C4-2B (cell line): ENCODE results near the gene TMEM126B.

Source experiments
- H3K27ac ChIP-seq: fragments of 450-650 bp; 2 replicates; pipeline ENCODE4 v1.5.1; 2017
- ZFX ChIP-seq: fragments of 450-650 bp; IDR thresholded peaks from 2 replicates; pipeline ENCODE4 v1.6.1; 2017
- TF ChIP-seq, protein P1 (sequence below): fragments of 450-650 bp; conservative IDR thresholded peaks from 2 replicates; pipeline ENCODE4 v1.5.1; 2017; ENCODE audit warnings: mild to moderate bottlenecking

The TMEM126B gene

DNA sequence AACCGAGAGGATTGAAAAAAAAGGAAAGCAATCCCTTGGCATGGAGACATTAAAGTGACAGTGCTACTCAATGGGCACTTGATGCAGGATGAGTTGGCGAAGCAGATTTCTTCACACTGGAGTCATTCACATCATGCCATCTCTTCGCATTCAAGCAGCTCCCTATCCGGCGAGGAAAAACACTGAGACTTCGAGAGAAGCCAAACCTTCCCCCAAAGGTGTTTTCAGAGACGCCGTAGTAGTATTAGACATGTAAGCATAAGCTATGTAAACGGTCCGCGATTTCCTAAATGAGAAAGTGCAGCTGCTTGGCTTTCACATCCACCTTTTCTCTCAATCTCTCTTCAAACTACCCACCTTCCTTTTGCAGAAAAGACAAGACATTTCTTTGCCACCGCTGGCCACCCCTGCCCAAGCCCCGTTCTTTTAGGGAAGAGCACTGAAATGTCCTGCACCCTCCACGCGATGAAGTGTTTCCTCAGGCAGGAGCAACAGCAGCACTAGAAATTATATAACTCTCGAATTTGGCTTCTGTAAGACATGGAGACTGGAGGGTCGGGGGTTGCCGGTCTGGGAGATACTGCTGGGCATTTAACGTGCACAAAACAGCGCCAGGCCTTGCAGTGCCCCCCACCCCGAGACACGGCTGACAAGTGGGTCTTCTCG is 928 bp upstream of the TMEM126B start, which contains the start of gene DLG2:
Gene DLG2, minus strand, starts transcription at position 13 of the 666 bp plus-strand sequence.
- H3K27ac ChIP-seq: peak within 1 kb of the TSS; percentile 66
- TF ChIP-seq, protein P1, sequence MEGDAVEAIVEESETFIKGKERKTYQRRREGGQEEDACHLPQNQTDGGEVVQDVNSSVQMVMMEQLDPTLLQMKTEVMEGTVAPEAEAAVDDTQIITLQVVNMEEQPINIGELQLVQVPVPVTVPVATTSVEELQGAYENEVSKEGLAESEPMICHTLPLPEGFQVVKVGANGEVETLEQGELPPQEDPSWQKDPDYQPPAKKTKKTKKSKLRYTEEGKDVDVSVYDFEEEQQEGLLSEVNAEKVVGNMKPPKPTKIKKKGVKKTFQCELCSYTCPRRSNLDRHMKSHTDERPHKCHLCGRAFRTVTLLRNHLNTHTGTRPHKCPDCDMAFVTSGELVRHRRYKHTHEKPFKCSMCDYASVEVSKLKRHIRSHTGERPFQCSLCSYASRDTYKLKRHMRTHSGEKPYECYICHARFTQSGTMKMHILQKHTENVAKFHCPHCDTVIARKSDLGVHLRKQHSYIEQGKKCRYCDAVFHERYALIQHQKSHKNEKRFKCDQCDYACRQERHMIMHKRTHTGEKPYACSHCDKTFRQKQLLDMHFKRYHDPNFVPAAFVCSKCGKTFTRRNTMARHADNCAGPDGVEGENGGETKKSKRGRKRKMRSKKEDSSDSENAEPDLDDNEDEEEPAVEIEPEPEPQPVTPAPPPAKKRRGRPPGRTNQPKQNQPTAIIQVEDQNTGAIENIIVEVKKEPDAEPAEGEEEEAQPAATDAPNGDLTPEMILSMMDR: no peak
- TF ChIP-seq ZFX: no peak

- H3K27ac ChIP-seq: peak overlapping the region; percentile 66
- no peak for TF ChIP-seq ZFX
- TF ChIP-seq, protein P1: no peak
Observed at GRCh38 chr11:85628771-85629341, 463 bp downstream of the TMEM126B start.

DNA sequence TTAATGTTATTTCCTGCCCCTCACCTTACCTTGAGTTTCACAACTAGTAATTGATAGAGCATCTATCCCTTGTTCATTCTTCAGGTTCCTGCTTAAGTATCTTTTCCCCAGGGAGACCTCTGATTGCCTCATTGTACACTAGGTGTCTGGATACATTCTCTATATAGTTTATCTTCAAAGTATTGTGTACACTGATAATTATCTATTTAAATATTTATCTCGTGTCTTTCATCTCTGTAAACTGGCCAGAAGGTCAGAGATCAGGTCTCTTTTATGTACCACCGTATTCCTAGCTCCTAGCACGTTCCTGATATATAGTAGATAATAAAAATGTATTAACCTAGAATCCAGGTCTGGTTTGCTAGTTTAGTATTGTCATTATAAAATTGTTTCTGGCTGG is 6.4 kb downstream of the TMEM126B start:
- TF ChIP-seq, protein P1: no peak
- TF ChIP-seq ZFX: no peak
- H3K27ac ChIP-seq: no peak overlapping the region

DNA sequence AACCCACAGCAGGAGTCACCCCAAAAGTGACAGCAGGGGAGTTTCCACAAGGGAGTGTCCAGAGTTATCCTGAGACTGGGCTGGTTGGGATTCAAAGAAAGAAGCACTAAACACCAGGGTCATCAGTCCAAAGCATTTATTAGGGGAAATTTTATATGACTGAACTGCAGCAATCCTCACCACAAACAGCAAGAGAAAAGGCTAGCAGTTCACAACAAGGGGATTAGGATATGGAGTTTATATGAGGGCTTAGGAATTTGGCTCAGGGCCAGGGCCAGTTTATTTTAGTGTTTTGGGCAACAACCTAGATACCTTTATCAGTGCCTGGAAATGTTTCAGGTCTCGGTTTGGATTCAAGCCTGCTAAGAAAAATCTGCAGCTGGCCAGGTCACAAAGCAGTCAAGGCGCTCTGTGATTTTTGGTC is 14.8 kb downstream of the TMEM126B start:
- H3K27ac ChIP-seq: no peak overlapping the region
- no peak for TF ChIP-seq ZFX
- TF ChIP-seq, protein P1: no peak

DNA sequence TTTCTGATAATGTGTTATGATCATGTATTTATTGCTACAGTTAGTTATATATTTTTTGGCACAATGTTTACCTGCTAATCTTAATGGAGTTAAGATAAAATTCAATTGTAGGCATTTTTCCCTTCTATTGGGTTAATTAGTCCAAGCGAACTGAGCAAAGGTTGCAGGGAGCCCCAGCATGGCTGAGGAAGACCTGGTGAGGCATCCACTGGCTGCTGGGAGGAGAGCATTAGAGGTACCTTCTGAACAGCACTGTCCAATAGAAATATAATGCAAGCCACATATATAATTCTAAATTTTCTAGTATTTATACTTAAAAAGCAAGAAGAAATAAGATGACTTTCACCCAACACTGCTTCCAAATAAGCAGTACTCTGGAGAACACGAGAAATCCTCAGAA is 18.7 kb downstream of the TMEM126B start:
- TF ChIP-seq, protein P1: no peak
- TF ChIP-seq ZFX: no peak
- peak overlapping the region; percentile 57; the same call in 1 of the 2 replicates for H3K27ac ChIP-seq

GRCh38 chr11:85647604-85648299 is 19.4 kb downstream of the TMEM126B start, which contains the start of gene TMEM126A:
Gene TMEM126A, plus strand, starts transcription at chr11:85647967. Its CDS starts 2,289 bp downstream, at chr11:85650256.
- TF ChIP-seq ZFX: 0 out of 2 replicates have a peak, but pooled peaks have one; percentile 46
- TF ChIP-seq, protein P1: no peak
- H3K27ac ChIP-seq: peak within 1 kb of the TSS; percentile 61

- no peak overlapping the region for H3K27ac ChIP-seq
- TF ChIP-seq, protein P1: no peak
- TF ChIP-seq ZFX: no peak
Observed at GRCh38 chr11:85651118-85651517, 22.7 kb downstream of the TMEM126B start.
